Karpas-422 (cell line): ENCODE data around the gene PRKCH. TPM values are rescaled to one million over a fixed set of nuclear protein-coding genes. Genes with fewer than 3 reads are reported as not detected.

Experiments
- DNase-seq: peaks from one replicate; pipeline ENCODE4 v3.0.0-alpha.2; 2015
- H2AFZ ChIP-seq: fragments of 200-600 bp; sonication (generic); 2 replicates; pipeline ENCODE4 v1.6.1; 2014; ENCODE audit warnings: antibody characterized with exemption, low read length, mixed read lengths
- H3K27ac ChIP-seq: fragments of 200-600 bp; sonication (generic); 2 replicates; pipeline ENCODE4 v1.5.1; 2014; ENCODE audit warnings: mild to moderate bottlenecking, low read length, moderate library complexity
- H3K27me3 ChIP-seq: fragments of 200-600 bp; sonication (generic); 2 replicates; pipeline ENCODE4 v1.6.1; 2014; ENCODE audit warnings: low read length, mixed read lengths
- H3K36me3 ChIP-seq: fragments of 200-600 bp; sonication (generic); 2 replicates; pipeline ENCODE4 v1.6.1; 2014; ENCODE audit warnings: low read length, mixed read lengths; ENCODE audit not compliant: insufficient read depth
- H3K4me1 ChIP-seq: fragments of 200-600 bp; sonication (generic); 2 replicates; pipeline ENCODE4 v1.6.1; 2014; ENCODE audit warnings: mild to moderate bottlenecking, low read length, mixed read lengths
- H3K4me2 ChIP-seq: fragments of 200-600 bp; sonication (generic); 2 replicates; pipeline ENCODE4 v1.6.1; 2014; ENCODE audit warnings: low read length, low read depth, mild to moderate bottlenecking; ENCODE audit not compliant: poor library complexity, severe bottlenecking
- H3K4me3 ChIP-seq: fragments of 200-600 bp; sonication (generic); 2 replicates; pipeline ENCODE4 v1.5.1; 2014; ENCODE audit warnings: mild to moderate bottlenecking, antibody characterized with exemption, low read length, mixed read lengths
- H3K79me2 ChIP-seq: fragments of 200-600 bp; sonication (generic); 2 replicates; pipeline ENCODE4 v1.6.1; 2014; ENCODE audit warnings: mild to moderate bottlenecking, low read length, mixed read lengths
- H3K9ac ChIP-seq: fragments of 200-600 bp; sonication (generic); 2 replicates; pipeline ENCODE4 v1.6.0; 2014; ENCODE audit warnings: low read length
- H3K9me2 ChIP-seq: fragments of 200-600 bp; sonication (generic), shearing (Covaris generic); replicated peaks from 2 replicates; pipeline ENCODE4 v1.6.0; 2014; ENCODE audit warnings: mild to moderate bottlenecking, low read length, moderate library complexity; ENCODE audit not compliant: insufficient read depth
- H3K9me3 ChIP-seq: fragments of 300-700, 200-600 bp; sonication (generic); 2 replicates; pipeline ENCODE4 v1.6.1; 2014; ENCODE audit warnings: low read length, mixed read lengths
- H4K20me1 ChIP-seq: fragments of 200-600 bp; sonication (generic); 2 replicates; pipeline ENCODE4 v1.6.1; 2014; ENCODE audit warnings: mild to moderate bottlenecking, antibody characterized with exemption, low read length, low read depth; ENCODE audit not compliant: insufficient read depth
- total RNA-seq: library from RNA; depleted of rRNA; stranded (reverse); fragments of >200 nt; shearing (Covaris generic); gene quantifications from 2 replicates; pipeline ENCODE4 v1.2.3, GENCODE V29; 2014; ENCODE audit warnings: low replicate concordance

PRKCH gene
- total RNA-seq, 1 experiment from 2014 or later: 7.0 TPM

DNA sequence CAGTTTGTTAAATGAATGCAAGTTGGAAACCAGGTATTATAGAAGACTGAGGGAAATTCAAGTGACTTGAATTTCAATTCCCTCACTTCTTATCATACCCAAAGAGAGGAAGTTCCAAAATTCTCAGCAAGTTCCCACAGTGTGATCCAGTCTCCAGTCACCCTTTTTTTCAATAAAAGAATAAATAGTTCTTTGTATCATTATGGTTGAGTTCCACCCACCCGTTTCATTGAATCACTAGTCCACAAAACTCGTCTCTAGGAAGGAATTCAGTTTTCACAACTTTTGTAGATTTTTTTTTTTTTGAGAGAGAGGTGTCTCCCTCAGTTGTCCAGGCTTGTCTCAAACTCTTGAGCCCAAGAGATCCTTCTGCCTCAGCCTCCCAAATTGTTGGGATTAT, 38.6 kb upstream of the PRKCH start:
- Histone ChIP-seq H3K27me3 (no peaks in the 10 kb centered on the region), H3K79me2 (no peaks in the 10 kb centered on the region), H3K36me3 (no peaks in the 10 kb centered on the region), H4K20me1 (no peaks in the 10 kb centered on the region), H3K4me1 (peaks cover 10% of the 10 kb centered on the region), H2AFZ (no peak overlapping the region), H3K9me3 (no peaks in the 10 kb centered on the region), H3K27ac (no peak overlapping the region), H3K9ac (no peak overlapping the region), H3K4me3 (no peak overlapping the region), H3K4me2 (no peak overlapping the region), H3K9me2 (no peaks in the 10 kb centered on the region)
- DNase-seq: no peak

DNA sequence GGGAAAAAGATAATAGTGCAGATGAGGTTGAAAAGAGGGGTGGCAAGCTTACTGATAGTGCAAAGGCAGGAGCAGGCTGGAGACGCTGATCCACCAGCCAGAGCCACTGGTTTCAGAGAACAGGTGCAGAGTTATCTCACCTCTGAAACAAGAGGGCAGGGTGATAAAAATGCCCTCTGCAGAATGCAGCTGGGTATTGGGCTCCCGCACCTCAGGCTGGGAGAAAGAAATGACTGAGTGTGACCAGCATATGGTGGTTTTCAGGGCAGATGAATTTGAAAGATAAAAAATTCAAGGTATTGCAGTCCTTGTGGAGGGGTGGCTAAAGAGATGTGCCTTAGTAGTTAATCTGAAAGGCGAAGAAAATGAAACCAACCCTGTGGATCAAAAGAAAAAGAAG, 37.4 kb upstream of the PRKCH start:
- H2AFZ ChIP-seq: no peak overlapping the region; the same call in 1 of the 2 replicates
- H3K9me2 ChIP-seq: no peaks in the 10 kb centered on the region
- no peaks in the 10 kb centered on the region for H3K79me2 ChIP-seq
- no peaks in the 10 kb centered on the region for H3K36me3 ChIP-seq
- no peak overlapping the region for H3K9ac ChIP-seq
- H3K4me2 ChIP-seq: no peak overlapping the region
- DNase-seq: no peak
- no peak overlapping the region for H3K27ac ChIP-seq
- H3K4me3 ChIP-seq: no peak overlapping the region
- peaks cover 15% of the 10 kb centered on the region for H3K4me1 ChIP-seq
- H3K27me3 ChIP-seq: no peaks in the 10 kb centered on the region
- H3K9me3 ChIP-seq: no peaks in the 10 kb centered on the region
- H4K20me1 ChIP-seq: no peaks in the 10 kb centered on the region

DNA sequence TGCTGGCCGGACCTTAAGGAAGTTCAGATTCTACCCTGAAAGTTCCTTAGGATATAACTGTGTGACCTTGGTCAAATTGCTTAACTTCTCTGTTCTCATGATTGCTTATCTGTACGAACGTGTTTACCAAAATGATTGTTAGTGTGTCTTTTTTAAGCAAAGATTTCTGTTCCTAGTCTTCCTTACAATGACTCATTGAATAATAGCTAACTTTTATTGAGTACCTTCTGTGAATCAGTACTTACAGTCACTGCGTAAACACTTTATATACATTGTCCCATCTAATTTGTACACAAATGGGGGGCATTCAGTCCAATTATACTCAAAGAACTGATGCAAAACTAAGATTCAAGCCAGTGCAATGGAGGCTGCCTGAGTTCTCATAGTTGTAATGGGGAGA, 36.0 kb upstream of the PRKCH start:
- Histone ChIP-seq H3K9me3 (no peaks in the 10 kb centered on the region), H2AFZ (no peak overlapping the region), H4K20me1 (no peaks in the 10 kb centered on the region), H3K79me2 (no peaks in the 10 kb centered on the region), H3K36me3 (no peaks in the 10 kb centered on the region), H3K27ac (no peak overlapping the region), H3K4me3 (no peak overlapping the region), H3K9me2 (no peaks in the 10 kb centered on the region), H3K4me2 (no peak overlapping the region), H3K27me3 (no peaks in the 10 kb centered on the region), H3K9ac (no peak overlapping the region), H3K4me1 (peaks cover 15% of the 10 kb centered on the region)
- DNase-seq: no peak

DNA sequence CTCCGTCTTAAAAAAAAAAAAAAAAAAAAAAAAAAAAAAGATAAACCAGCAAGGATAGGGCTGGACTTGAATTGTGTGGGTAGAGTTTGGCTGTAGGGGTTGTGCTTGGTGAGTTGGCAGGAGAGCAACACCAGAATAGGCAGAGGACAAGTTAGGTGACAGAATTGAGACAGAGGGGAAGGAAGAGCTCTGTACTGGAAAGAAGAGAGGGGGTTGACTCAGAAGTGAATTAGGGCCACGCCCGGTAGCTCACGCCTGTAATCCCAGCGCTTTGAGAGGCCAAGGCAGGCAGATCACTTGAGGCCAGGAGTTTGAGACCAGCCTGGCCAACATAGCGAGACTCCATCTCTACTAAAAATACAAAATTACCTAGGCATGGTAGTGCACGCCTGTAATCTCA, 34.2 kb upstream of the PRKCH start:
- Histone ChIP-seq H3K79me2 (no peaks in the 10 kb centered on the region), H3K4me3 (no peak overlapping the region), H3K27me3 (no peaks in the 10 kb centered on the region), H3K9me2 (no peaks in the 10 kb centered on the region), H3K4me2 (no peak overlapping the region), H3K4me1 (peaks cover 15% of the 10 kb centered on the region), H3K9ac (no peak overlapping the region), H3K27ac (no peak overlapping the region), H3K36me3 (no peaks in the 10 kb centered on the region), H2AFZ (no peak overlapping the region), H3K9me3 (no peaks in the 10 kb centered on the region), H4K20me1 (no peaks in the 10 kb centered on the region)
- no peak for DNase-seq

DNA sequence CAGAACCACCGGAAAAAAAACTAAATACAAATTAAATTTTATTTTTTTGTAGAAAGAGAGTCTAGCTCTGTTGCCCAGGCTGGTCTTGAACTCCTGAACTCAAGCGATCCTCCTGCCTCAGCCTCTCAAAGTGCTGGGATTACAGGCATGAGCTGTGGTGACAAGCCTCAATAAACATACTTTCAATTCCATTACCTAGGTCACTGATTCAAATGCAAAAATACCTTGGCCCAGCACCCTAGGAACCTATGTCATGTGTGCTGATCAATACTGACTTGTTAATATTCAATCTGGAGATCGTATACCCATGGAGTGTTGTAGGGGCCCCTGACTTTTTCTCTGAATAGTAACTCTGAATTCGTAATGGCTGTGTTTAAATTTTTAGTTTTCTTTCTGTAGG, 33.2 kb upstream of the PRKCH start:
- Histone ChIP-seq H3K9ac (no peak overlapping the region), H3K27ac (no peak overlapping the region), H3K9me3 (no peaks in the 10 kb centered on the region), H3K9me2 (no peaks in the 10 kb centered on the region), H3K27me3 (no peaks in the 10 kb centered on the region), H3K4me1 (peaks cover 15% of the 10 kb centered on the region), H4K20me1 (no peaks in the 10 kb centered on the region), H3K4me3 (no peak overlapping the region), H2AFZ (peak overlapping the region; percentile 54; the same call in 1 of the 2 replicates), H3K4me2 (peak overlapping the region; percentile 1), H3K36me3 (no peaks in the 10 kb centered on the region), H3K79me2 (no peaks in the 10 kb centered on the region)
- no peak for DNase-seq

DNA sequence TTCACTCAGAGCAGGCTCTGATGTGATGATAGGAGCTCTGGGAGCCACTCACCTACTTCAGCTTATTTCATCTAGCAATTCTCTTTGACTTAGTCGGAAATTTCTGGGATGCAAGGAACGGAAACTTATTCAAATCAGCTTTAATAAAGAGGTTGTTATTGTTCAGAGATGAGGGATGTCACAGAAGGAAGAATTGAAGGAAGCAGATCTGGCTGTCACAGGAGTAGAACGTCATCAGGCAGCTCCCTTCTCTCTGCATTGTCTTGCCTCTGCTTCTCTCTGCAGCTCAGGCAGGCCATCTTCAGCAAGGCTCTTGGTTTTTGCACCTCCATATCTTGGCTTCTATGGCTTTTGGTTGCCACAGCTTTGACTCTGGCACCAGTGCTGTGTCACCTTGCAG, 32.7 kb upstream of the PRKCH start:
- Histone ChIP-seq H3K9me2 (no peaks in the 10 kb centered on the region), H3K27me3 (no peaks in the 10 kb centered on the region), H4K20me1 (no peaks in the 10 kb centered on the region), H3K4me1 (peaks cover 15% of the 10 kb centered on the region), H3K9ac (no peak overlapping the region), H3K36me3 (no peaks in the 10 kb centered on the region), H3K4me3 (no peak overlapping the region), H3K79me2 (no peaks in the 10 kb centered on the region), H3K9me3 (no peaks in the 10 kb centered on the region), H3K27ac (no peak overlapping the region), H2AFZ (peak overlapping the region; percentile 54; the same call in 1 of the 2 replicates), H3K4me2 (peak overlapping the region; percentile 1)
- no peak for DNase-seq

DNA sequence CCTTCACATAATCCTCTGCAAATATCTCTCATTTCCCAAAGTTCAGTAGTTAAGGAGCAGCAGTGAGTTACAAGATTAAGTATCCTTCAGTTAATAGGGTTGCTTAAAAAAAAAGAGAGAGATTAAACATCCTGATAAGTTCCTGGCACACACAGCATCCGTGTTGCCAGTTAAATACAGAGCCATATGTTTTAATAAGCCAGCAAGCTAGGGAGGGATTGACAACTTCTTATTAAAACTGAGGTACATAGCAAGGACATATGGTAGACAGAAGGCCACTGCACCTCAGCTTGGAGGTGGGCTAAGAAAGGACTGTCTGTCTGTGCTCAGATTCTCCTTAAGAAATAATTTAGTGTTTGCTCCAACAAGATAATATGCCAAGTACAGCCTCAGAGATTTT, 30.7 kb upstream of the PRKCH start:
- no peaks in the 10 kb centered on the region for H3K9me2 ChIP-seq
- H3K4me3 ChIP-seq: no peak overlapping the region
- no peak overlapping the region for H3K4me2 ChIP-seq
- no peaks in the 10 kb centered on the region for H3K27me3 ChIP-seq
- no peak overlapping the region for H3K27ac ChIP-seq
- H3K36me3 ChIP-seq: no peaks in the 10 kb centered on the region
- no peak overlapping the region for H3K9ac ChIP-seq
- peaks cover 10% of the 10 kb centered on the region for H3K4me1 ChIP-seq
- H3K9me3 ChIP-seq: no peaks in the 10 kb centered on the region
- no peak for DNase-seq
- no peaks in the 10 kb centered on the region for H3K79me2 ChIP-seq
- H2AFZ ChIP-seq: no peak overlapping the region
- no peaks in the 10 kb centered on the region for H4K20me1 ChIP-seq

DNA sequence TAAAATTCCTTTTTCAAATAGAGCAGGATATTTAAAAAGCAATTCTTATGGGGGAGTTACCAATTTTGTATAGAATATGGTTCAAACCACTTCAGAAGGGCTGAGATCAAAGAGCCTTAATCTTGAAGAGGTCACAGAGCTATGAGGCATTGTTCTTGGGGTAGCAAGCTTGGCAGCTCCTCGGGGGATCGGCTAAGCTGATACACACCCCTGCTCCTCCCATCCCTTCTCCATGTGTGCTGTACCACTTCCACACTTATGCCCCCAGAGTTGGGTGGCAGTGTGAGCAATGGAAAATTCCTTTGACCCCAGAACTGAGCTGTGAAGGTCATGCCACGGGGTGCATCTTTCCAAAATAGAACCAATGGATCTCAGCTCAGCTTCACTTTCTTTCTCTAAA, 25.2 kb upstream of the PRKCH start:
- no peak overlapping the region for H3K4me2 ChIP-seq
- no peaks in the 10 kb centered on the region for H3K36me3 ChIP-seq
- H3K9me2 ChIP-seq: no peaks in the 10 kb centered on the region
- no peaks in the 10 kb centered on the region for H3K79me2 ChIP-seq
- DNase-seq: no peak
- no peak overlapping the region for H3K27ac ChIP-seq
- H3K4me3 ChIP-seq: no peak overlapping the region
- H3K9me3 ChIP-seq: no peaks in the 10 kb centered on the region
- no peak overlapping the region for H2AFZ ChIP-seq
- no peaks in the 10 kb centered on the region for H3K27me3 ChIP-seq
- no peaks in the 10 kb centered on the region for H4K20me1 ChIP-seq
- H3K9ac ChIP-seq: no peak overlapping the region
- peaks cover 17% of the 10 kb centered on the region for H3K4me1 ChIP-seq
